HepG2 (cell line): ENCODE measurements around the gene PEX11B. TPM values are rescaled to one million over a fixed set of nuclear protein-coding genes. Genes with fewer than 3 reads are reported as not detected.

Experiments
- ARHGAP35 ChIP-seq: sonication (generic); formaldehyde crosslinking; IDR thresholded peaks from 2 replicates; pipeline ENCODE4 v1.9.0; 2022; ENCODE audit warnings: mild to moderate bottlenecking, inconsistent platforms, moderate library complexity, missing genetic modification reagents, borderline replicate concordance
- ATF4 ChIP-seq, 2 experiments: fragments of 450-650 bp in 1 of 2; sonication (generic) in 1 of 2; formaldehyde crosslinking; IDR thresholded peaks; 2 replicates each; pipeline versions ENCODE4 v1.5.0 to v1.8.0; 2020 to 2022; ENCODE audit warnings: mild to moderate bottlenecking in 1 of 2, missing genetic modification reagents in 1 of 2
- ATF7-NPFF ChIP-seq: sonication (generic); formaldehyde crosslinking; IDR thresholded peaks from 2 replicates; pipeline ENCODE4 v1.8.1; 2023; ENCODE audit warnings: mild to moderate bottlenecking, low read depth, missing genetic modification reagents, moderate library complexity
- E2F1 ChIP-seq: sonication (generic); formaldehyde crosslinking; IDR thresholded peaks from 2 replicates; pipeline ENCODE4 v1.5.0; 2020; ENCODE audit warnings: missing genetic modification reagents
- FLYWCH1 ChIP-seq: sonication (generic); formaldehyde crosslinking; IDR thresholded peaks from 2 replicates; pipeline ENCODE4 v1.8.1; 2023; ENCODE audit warnings: mild to moderate bottlenecking, missing genetic modification reagents
- HMGA1 ChIP-seq: sonication (generic); formaldehyde crosslinking; conservative IDR thresholded peaks from 2 replicates; pipeline ENCODE4 v1.4.0; 2020; ENCODE audit warnings: missing genetic modification reagents
- MBD4 ChIP-seq: IDR thresholded peaks from 2 replicates; pipeline ENCODE4 v1.6.1; 2012; ENCODE audit warnings: low read length, inconsistent platforms, borderline replicate concordance
- MEF2D ChIP-seq: sonication (generic); formaldehyde crosslinking; IDR thresholded peaks from 2 replicates; pipeline ENCODE4 v1.5.1; 2020; ENCODE audit warnings: mild to moderate bottlenecking, missing genetic modification reagents
- POGZ ChIP-seq: sonication (generic); formaldehyde crosslinking; IDR thresholded peaks from 2 replicates; pipeline ENCODE4 v1.4.0; 2020; ENCODE audit warnings: mild to moderate bottlenecking, missing genetic modification reagents
- RARG ChIP-seq: sonication (generic); formaldehyde crosslinking; IDR thresholded peaks from 2 replicates; pipeline ENCODE4 v1.4.0; 2020; ENCODE audit warnings: low read depth, mild to moderate bottlenecking, missing genetic modification reagents
- RFX1 ChIP-seq: fragments of 450-650 bp; IDR thresholded peaks from 2 replicates; pipeline ENCODE4 v1.6.1; 2017
- SIN3A ChIP-seq: IDR thresholded peaks from 2 replicates; pipeline ENCODE4 v1.6.1; 2011; ENCODE audit warnings: low read depth, mild to moderate bottlenecking, control low read depth, low read length, borderline replicate concordance
- SIN3B ChIP-seq: fragments of 150-350 bp; IDR thresholded peaks from 2 replicates; pipeline ENCODE4 v1.6.1; 2014; ENCODE audit warnings: low read length
- SYNCRIP ChIP-seq: fragments of 200-400 bp; formaldehyde crosslinking; IDR thresholded peaks from 2 replicates; pipeline ENCODE4 v1.6.1; 2018; ENCODE audit warnings: mild to moderate bottlenecking, low read depth, low read length; ENCODE audit not compliant: insufficient read depth
- TAF1 ChIP-seq: sonication (generic); formaldehyde crosslinking; IDR thresholded peaks from 2 replicates; pipeline ENCODE4 v1.4.0; 2020; ENCODE audit warnings: missing genetic modification reagents
- ZBTB37 ChIP-seq: sonication (generic); formaldehyde crosslinking; IDR thresholded peaks from 2 replicates; pipeline ENCODE4 v1.4.0; 2020; ENCODE audit warnings: mild to moderate bottlenecking, missing genetic modification reagents
- ZHX2 ChIP-seq, 2 experiments: sonication (generic) in 1 of 2; formaldehyde crosslinking in 1 of 2; IDR thresholded peaks; 2 replicates each; pipeline versions ENCODE4 v1.6.1 to v1.9.0; 2014 to 2022; ENCODE audit warnings: antibody characterized with exemption in 1 of 2, borderline replicate concordance in 1 of 2, inconsistent platforms in 1 of 2, low read depth in 1 of 2, missing genetic modification reagents in 1 of 2
- ZNF230 ChIP-seq: sonication (generic); formaldehyde crosslinking; IDR thresholded peaks from 2 replicates; pipeline ENCODE4 v1.4.0; 2020; ENCODE audit warnings: mild to moderate bottlenecking, missing genetic modification reagents
- ZNF484 ChIP-seq: sonication (generic); formaldehyde crosslinking; IDR thresholded peaks from 2 replicates; pipeline ENCODE4 v1.5.1; 2020; ENCODE audit warnings: mild to moderate bottlenecking, low read depth, missing genetic modification reagents, borderline replicate concordance
- polyA plus RNA-seq, 8 experiments: library from polyadenylated mRNA; depleted of rRNA in 3 of 8; stranded (reverse) in 7 of 8; unstranded in 1 of 8; fragments of >200 nt; fragmentation: Illumina TruSeq in 4 of 8; extraction: Trizol in 4 of 8; gene quantifications; 2 replicates each; pipeline versions ENCODE4 v1.2.1 to v1.2.3, GENCODE V29; 2011 to 2016; ENCODE audit warnings: low read depth in 4 of 8, missing spikeins in 1 of 8, mixed read lengths in 1 of 8; ENCODE audit not compliant: insufficient read depth in 1 of 8
- total RNA-seq, 5 experiments: library from RNA; depleted of rRNA; stranded (reverse); fragments of >200 nt; fragmentation: Illumina TruSeq; extraction: Trizol; gene quantifications; 2 replicates each; pipeline ENCODE4 v1.2.3, GENCODE V29; 2016; ENCODE audit warnings: low read depth in 1 of 5

Gene PEX11B
- total and polyA plus RNA-seq, 2 of the 13 experiments (the other 11 are each of a cell fraction or from before 2014, with no cell fraction given), result 21.6 to 48.4 TPM

- TF ChIP-seq ZHX2 (IDR thresholded peaks at IDR 0.05; ENCODE audit: low read depth), result no peak
- 0 out of 2 replicates have a peak, but pooled peaks have one; percentile 31 for TF ChIP-seq ZHX2 (CRISPR knock-in tag; IDR thresholded peaks at IDR 0.05; ENCODE audit: borderline replicate concordance)
- TF ChIP-seq ATF4 (CRISPR knock-in tag; IDR thresholded peaks at IDR 0.05), result no peak
- TF ChIP-seq SYNCRIP, result no peak
- TF ChIP-seq ZBTB37 (CRISPR knock-in tag), result no peak
- no peak for TF ChIP-seq RFX1
- no peak for TF ChIP-seq MBD4
- TF ChIP-seq POGZ, result 0 out of 2 replicates have a peak, but pooled peaks have one; percentile 33
- TF ChIP-seq ARHGAP35 (CRISPR knock-in tag), result no peak
- TF ChIP-seq SIN3B, result peak; percentile 70
- TF ChIP-seq E2F1 (CRISPR knock-in tag), result no peak
- TF ChIP-seq SIN3A, result peak; percentile 60; the same call in 1 of the 2 replicates
- no peak for TF ChIP-seq ZNF230 (CRISPR knock-in tag)
- TF ChIP-seq ZNF484 (CRISPR knock-in tag), result no peak
- TF ChIP-seq RARG, result no peak
- TF ChIP-seq HMGA1 (CRISPR knock-in tag), result no peak
- TF ChIP-seq MEF2D, result peak; percentile 30; the same call in 1 of the 2 replicates
- no peak for TF ChIP-seq FLYWCH1 (CRISPR knock-in tag)
- no peak for TF ChIP-seq TAF1 (CRISPR knock-in tag)
- peak; percentile 66; the same call in 1 of the 2 replicates for TF ChIP-seq ATF7-NPFF (CRISPR knock-in tag)
These were observed at the start of gene PEX11B (continued) for GRCh38 chr1:145918144-145918991.
